ENCODE measurements around the gene GPRIN3.

DNA sequence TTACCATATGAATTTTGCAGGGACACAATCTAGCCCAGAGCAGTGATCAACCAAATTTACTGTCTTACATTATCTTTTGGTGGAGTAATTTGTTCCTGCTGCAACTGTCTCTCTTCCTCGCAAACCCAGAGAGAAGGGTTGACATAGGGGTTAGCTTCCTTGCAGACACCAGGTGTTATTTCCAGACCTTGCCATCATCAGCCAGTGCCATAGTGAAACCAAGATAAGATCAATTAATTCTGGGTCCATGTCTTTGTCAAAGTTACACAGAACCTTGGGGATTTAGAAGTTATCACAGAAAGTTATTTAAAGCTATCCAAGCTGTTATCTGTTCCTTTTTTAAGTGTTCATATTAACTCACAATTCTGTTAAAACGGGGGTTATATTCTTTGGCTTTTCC is 23.6 kb upstream of the GPRIN3 start:
- TF ChIP-seq POLR2A (IDR thresholded peaks at IDR 0.05) (no peak), POLR2AphosphoS5 (IDR thresholded peaks at IDR 0.05) (no peak), EP300 (IDR thresholded peaks at IDR 0.05) (no peak)
- TF ChIP-seq, protein P1, sequence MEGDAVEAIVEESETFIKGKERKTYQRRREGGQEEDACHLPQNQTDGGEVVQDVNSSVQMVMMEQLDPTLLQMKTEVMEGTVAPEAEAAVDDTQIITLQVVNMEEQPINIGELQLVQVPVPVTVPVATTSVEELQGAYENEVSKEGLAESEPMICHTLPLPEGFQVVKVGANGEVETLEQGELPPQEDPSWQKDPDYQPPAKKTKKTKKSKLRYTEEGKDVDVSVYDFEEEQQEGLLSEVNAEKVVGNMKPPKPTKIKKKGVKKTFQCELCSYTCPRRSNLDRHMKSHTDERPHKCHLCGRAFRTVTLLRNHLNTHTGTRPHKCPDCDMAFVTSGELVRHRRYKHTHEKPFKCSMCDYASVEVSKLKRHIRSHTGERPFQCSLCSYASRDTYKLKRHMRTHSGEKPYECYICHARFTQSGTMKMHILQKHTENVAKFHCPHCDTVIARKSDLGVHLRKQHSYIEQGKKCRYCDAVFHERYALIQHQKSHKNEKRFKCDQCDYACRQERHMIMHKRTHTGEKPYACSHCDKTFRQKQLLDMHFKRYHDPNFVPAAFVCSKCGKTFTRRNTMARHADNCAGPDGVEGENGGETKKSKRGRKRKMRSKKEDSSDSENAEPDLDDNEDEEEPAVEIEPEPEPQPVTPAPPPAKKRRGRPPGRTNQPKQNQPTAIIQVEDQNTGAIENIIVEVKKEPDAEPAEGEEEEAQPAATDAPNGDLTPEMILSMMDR (IDR thresholded peaks at IDR 0.05), result no peak
